GM18499 (cell line): ENCODE data around the gene COL11A2.
"Not testable (repeated sequence)": the region's sequence is repeated elsewhere in the genome, so short reads cannot be mapped to it uniquely, and the experiment has no call there.

Source experiments
- ATAC-seq: cut with Tn5 transposase; IDR thresholded peaks from one replicate; pipeline ENCODE4 v1.9.1; 2021; ENCODE audit warnings: moderate number of reproducible peaks; ENCODE audit not compliant: insufficient read depth, unreplicated experiment

COL11A2 gene

GRCh38 chr6:33160728-33161344, 31.4 kb downstream of the COL11A2 start:
- ATAC-seq, result no peak

- ATAC-seq, result no peak
These were observed 32.2 kb downstream of the COL11A2 start for GRCh38 chr6:33160096-33160495.

GRCh38 chr6:33156964-33157363, 35.3 kb downstream of the COL11A2 start:
- ATAC-seq, result no peak

GRCh38 chr6:33156561-33156960, 35.7 kb downstream of the COL11A2 start:
- no peak for ATAC-seq

GRCh38 chr6:33154349-33154748, 37.9 kb downstream of the COL11A2 start:
- ATAC-seq, result no peak

- ATAC-seq, result no peak
These were observed 41.2 kb downstream of the COL11A2 start for GRCh38 chr6:33151050-33151449.

GRCh38 chr6:33150560-33150959, 41.7 kb downstream of the COL11A2 start:
- not testable (repeated sequence) for ATAC-seq

GRCh38 chr6:33147807-33148666, 44.2 kb downstream of the COL11A2 start:
- ATAC-seq, result no peak

- no peak for ATAC-seq
These were observed 47.9 kb downstream of the COL11A2 start for GRCh38 chr6:33144373-33144772.

- no peak for ATAC-seq
These were observed 49.0 kb downstream of the COL11A2 start for GRCh38 chr6:33143113-33143770.

- ATAC-seq, result no peak
These were observed 49.7 kb downstream of the COL11A2 start for GRCh38 chr6:33142501-33143070.

- no peak for ATAC-seq
These were observed 51.7 kb downstream of the COL11A2 start for GRCh38 chr6:33140556-33140955.

GRCh38 chr6:33139596-33140206, 52.6 kb downstream of the COL11A2 start:
- ATAC-seq, result no peak

- ATAC-seq, result no peak
These were observed 55.9 kb downstream of the COL11A2 start for GRCh38 chr6:33136310-33136900.

- ATAC-seq, result no peak
These were observed 60.2 kb downstream of the COL11A2 start for GRCh38 chr6:33132081-33132524.

- ATAC-seq, result no peak
These were observed 63.9 kb downstream of the COL11A2 start for GRCh38 chr6:33128318-33128717.

- no peak for ATAC-seq
These were observed 66.1 kb downstream of the COL11A2 start for GRCh38 chr6:33126101-33126714.

GRCh38 chr6:33124947-33125346, 67.3 kb downstream of the COL11A2 start:
- ATAC-seq, result no peak

GRCh38 chr6:33124525-33124901, 67.8 kb downstream of the COL11A2 start:
- no peak for ATAC-seq
